ENCODE results near the gene TP73.

Gene TP73

DNA sequence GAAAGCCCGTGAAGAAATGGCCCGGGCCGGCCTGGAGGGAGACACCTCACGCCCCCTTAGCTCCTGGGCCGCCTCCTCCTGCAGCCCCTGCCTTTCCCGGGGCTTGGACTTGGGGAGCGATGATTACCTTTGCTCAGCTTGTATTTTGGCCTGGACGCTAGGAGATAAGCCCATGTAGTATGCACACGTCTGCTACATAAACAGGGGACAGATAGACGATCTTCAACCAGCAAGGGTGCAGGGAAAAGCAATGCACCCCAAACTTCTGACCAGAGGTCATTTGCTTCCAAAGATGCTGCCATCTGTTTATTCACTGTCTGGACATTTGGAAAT, 936 bp downstream of the TP73 start:
- no peak for DNase-seq (ENCODE audit: low read depth)

DNA sequence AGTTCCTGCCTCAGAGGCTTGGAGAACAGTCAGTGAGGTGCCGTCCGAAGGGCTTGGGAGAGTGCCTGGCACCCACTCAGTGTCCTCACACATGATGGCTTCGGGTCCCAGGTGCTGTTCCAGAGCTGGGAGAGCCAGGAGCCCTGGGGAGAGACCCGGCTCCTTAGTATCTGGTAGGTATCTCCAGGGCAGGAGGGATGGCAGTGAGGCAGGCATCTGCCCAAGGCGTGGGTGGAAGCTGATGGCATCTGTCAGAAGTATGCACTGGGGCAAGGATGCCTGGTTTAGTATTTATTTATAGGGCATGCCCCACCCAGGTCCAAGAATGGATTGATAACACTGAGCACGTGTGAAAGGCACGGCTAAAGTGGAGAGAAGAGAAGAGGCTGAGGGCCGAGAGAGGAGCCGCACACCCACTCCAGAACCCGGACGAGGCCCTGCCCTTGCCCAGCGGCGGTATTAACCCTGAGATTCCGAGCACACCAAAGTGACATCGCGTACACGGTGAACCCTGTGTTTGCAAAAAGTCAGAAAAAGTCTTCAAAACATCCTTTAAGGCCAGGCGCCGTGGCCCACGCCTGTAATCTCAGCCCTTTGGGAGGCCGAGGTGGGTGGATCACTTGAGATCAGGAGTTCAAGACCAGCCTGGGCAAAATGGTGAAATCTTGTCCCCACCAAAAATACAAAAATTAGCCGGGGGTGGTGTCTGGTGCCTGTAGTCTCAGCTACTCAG, 2.4 kb downstream of the TP73 start:
- no peak for DNase-seq (ENCODE audit: low read depth)

DNA sequence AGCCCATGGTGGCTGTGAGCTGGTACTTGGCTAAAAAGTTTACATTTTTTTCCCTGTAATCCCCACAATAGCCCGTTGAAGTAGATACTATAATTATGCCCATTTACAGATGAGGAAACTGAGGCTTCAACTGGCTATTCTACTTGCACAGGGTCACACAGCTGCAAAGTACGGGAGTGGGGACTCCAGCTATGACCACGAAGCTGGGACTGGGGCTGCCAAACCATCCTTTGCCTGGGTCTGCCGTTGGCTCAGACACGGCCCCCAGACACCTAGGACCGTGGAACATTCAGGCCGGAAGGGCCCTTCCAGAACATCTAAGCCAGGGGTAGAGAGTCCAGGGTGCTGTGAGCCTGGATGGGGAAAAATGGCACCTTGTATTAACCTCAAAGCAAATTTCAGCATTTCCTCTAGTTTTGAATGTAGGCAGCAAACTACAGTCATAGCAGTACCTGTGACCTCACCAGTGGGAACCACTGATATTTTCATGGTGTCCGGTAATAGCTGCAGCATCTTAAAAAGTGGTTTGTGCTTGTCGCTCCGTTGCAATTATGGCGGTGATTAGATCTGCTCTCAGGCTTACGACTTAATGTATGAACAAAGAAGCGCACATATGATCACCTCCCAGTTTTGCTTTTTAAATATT, 4.3 kb downstream of the TP73 start:
- no peak for DNase-seq (ENCODE audit: low read depth)

DNA sequence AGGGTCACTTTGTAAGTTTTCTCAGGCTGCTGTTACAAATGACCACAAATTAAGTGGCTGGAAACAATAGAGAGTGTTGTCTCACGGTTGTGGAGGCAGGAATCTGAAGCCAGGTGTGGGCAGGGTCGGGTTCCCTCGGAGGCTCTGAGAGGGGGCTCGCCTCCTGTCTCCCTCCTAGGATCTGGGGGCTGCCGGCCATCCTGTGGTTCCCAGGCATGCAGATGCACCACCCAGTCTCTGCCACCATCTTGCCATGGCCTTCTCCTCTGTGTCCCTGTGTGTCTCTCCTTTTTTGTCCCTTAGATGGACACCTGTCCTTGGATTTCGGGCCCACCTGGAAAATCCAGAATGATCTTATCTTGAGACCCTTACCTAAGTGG, 4.8 kb downstream of the TP73 start:
- no peak for DNase-seq (ENCODE audit: low read depth)

DNA sequence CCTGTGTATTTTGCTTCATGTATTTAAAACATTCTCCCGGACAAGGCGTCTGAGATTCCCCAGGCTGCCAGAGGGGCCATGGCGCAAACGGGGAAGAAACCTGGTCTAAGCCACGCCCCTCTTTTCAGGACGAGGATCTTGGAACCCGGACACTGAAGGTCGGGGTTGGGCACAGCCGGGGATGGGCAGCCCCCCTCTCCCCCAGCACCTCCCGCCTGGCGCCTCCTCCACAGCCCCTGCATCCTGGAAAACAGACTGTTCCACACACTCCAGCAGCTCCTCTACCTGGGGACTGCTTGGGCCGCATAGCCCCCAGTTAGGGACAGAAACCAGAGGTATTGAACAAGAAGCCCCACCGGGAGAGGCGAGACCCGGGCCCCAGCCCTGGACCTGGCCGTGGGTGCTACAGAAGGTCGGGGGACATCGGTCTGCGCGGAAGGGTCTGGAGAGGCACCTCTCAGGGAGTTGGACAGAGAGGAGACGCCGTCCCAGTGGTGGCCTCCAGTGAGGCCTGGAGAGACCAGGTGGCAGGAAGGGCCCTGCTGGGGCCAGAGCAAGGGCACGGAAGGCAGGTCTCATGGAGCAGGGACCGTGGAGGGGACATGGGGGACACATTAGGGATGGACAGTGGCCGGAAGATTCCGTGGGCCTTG, 5.4 kb downstream of the TP73 start:
- DNase-seq (ENCODE audit: low read depth), result no peak

DNA sequence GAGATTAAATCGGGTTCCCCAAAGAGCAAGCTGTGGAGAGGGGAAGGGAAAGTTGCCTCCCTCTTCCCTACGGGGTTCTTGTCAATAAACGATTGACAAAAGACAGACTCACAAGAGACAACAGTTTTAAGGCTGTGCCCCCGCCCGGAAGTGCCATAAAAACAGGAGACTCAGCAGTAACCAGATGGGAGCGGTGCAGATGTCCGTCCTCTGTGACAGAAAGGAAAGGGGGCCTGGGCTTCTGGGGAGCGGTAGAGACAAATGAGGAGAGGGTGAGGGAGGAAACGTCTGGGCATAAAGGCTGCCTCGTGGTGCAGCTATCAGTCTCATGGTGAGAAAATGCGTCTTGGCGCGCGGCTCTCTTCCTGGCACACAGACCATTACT, 5.9 kb downstream of the TP73 start:
- DNase-seq (ENCODE audit: low read depth), result no peak

DNA sequence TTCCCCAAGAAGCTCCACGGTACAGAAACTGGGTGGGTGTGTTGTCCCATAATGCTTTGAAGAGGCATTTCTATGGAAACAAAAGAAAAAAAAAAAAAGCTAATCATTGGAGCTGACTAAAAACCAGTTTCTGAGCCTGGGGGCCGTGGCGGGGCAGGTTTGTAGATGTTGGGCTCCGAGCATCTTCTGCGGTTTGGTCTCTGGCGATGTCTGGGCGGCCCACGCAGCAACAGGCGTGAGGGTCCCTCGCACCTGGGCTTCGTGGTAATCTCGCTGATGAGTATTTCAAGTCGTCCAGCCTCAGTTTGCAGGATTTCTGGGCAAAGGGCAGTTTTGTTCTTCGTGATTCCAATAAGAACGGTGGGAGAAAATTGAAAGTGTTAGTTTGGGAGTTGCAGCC, 6.8 kb downstream of the TP73 start:
- no peak for DNase-seq (ENCODE audit: low read depth)

DNA sequence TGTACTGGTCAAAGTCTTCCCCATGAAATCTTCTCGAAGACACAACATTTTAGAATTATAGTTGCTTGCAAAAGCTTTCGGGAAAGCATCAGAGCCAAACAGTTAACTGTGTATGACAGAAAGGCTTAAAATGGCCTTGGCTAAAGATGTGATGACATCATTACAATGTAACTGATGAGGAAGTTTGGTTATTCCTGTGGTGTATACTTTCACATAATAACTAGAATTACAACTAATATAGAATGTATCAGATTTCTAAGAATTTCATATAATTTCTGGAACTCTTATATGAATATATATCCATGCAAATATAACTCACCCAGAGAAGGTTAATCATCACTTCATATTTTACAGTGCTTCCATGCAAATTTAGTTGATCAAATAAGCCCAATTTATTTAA, 8.4 kb downstream of the TP73 start:
- no peak for DNase-seq (ENCODE audit: low read depth)

DNA sequence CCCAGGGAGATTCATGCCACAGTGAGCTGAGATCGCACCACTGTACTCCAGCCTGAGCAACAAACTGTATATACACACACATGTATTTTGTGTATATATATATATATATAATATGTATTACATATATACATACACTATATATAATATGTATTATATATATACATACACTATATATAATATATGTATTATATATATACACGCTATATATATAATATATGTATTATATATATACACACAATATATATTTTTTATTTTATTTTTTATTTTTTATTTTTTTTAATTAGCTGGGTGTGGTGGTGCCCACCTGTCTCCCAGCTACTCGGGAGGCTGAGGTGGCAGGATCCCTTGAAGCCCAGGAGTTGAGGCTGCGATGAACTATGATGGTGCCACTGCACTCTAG, 9.3 kb downstream of the TP73 start:
- DNase-seq (ENCODE audit: low read depth), result no peak

DNA sequence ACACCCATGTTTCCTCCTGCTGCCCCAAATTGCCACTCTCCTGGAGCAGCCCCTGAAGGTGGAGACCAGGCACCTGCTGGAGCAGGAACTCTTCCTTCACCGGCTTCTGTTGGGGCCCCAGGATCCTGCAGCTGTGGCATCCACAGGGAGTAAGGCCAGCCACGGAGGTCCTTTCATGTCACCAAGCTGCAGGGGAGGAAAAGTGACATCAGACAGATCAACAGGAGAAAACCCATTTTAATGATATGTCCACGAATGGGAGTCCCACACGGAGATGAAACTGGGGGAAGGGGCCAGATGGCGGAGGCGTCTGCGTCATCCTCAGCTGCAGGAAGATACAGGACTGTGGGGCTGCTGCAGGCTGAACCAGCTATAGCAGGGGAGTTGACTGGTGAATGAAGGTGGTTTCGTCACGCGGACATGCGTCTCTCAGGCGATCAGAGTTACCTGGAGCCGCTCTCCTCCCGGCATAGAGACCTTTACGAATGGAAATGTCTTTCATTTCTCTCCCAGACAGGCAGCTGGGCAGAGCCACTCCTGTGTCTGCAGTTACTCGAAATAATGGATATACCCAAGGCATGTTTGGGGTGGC, 9.9 kb downstream of the TP73 start:
- no peak for DNase-seq (ENCODE audit: low read depth)

DNA sequence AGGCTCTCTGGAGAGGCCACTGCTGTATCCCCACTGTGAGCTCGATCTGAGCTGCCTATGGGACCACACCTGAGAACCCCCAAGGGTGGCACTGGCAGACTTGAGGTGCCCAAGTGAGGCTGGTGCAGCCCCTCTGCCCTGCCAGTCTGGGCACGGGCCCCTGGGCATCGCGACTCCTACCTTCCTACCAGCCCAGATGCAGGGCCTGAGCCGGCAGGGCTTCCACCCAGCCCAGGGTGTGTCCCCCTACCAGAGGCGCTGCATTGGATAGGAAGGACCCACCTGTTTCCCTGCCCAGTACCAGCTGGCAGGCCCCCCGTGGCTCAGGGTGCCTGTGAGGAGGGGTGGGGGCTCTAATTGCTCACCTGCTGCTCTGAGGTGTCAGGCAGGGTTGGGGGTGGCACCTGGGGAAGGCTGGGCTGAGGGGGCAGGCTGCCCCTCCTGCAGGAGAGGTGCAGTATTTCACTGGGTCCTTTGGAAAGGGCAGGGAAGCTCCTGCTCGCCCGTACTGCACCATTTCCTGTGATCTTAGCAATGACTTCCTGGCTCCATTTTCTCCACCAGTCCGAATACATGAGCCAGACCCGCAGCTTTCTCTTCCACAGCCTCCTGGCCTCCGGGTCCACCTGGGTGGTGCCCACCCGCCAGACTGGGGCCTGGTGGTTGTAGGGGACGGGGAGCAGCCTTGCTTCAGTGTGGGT, 11.8 kb downstream of the TP73 start:
- no peak for DNase-seq (ENCODE audit: low read depth)

DNA sequence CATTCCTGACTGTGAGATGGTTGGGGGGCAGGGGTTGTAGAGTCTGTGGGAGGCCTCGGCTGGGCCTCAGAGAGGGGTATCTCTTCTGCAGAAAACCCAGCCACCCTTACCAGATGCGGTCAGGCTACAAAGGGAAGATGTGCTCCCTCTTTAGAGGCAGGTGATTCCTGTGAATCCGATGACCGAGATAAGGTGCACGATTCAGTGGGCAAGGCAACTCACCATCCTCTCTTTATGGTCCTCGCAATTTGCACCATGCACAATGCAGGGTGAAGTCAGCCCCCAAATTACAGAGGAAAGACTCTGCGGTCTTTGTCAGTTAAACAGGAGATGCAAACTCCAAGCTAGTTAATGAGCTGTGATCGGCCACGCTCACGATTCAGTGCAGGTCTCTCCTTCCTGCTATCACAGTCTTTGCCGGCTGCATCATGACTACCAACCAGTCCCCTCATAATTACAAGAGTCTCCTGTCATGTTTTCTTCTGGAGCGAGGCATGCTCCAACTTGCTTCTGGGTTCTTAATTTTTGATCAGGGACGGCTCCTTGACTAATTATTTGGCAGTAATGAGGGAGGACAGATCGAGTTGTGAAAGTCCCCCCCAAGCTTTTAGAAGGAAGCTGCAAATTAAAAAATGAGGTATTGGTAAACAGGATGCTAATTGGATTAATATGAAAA, 12.5 kb downstream of the TP73 start:
- DNase-seq (ENCODE audit: low read depth), result no peak

DNA sequence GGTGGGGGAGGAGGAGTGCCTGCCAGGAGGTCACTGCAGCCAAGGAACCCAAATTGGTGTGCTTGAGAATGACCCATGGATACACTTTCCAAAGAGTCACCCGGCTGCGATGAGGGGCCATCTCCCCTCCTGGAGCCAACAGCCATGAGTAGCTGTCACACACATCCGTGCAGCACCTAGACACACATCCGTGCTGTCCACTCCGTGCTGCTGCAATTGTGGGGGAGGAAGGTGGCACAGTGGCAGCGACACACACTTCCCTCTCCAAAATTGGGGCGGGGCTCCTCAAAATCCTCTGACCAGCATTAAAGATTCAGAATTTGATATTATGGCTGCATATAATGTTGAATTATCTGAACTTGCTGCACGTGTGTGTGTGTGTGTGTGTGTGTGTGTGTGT, 15.8 kb downstream of the TP73 start:
- no peak for DNase-seq (ENCODE audit: low read depth)

DNA sequence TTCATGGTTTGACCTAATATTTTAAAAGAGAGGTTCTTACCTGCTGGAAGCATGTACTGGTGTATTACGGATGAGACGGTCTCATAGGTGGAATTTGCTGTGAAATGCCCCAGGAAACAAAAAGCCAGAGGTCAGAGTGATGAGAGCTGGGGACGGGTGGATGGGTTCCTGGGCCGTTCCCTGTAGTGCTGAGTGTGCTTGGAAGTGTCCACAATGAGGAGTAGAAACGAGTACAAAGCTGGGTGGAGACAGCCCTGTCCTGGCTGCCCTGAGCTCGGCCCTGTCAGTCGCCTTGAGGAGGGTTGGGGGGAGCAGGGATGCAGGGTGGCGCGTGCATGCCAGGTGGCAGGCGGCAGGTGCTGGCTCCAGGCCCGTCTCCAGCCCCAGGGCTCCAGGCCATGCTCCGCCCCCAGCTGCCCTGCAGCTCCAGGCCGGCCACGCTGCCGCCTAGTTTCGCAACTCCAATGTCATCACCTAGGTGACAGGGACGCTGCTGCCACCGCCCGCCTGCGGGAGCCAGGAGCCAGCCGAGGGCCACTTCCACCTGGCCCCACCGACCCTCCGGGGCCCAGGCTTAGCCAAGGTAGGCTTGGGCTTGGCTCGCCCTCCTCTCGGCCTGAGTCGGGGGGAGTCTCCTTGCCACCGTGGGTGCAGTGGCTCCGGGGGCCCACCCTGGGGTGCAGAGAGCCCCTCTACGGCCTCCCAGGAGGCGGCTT, 16.4 kb downstream of the TP73 start:
- DNase-seq (ENCODE audit: low read depth), result no peak

DNA sequence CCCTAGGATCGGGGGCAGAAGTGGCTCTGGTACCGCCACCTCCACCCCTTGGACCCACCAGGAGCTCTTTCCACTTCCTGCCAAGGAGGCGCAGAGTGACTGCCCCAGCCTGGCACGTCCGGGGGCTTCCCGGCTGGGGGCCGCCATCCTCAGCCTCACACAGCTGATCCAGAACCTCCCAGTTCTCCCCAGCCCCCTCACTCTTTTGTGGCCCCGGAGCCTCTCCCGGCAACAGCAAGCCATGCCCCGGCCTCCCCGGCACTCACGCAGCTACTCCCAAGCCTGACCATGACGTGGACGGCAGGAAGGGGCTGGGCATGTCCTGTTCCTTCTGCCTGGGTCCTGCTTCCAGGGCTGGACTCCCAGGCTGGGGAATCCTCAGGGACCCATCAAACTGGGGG, 17.1 kb downstream of the TP73 start:
- no peak for DNase-seq (ENCODE audit: low read depth)

DNA sequence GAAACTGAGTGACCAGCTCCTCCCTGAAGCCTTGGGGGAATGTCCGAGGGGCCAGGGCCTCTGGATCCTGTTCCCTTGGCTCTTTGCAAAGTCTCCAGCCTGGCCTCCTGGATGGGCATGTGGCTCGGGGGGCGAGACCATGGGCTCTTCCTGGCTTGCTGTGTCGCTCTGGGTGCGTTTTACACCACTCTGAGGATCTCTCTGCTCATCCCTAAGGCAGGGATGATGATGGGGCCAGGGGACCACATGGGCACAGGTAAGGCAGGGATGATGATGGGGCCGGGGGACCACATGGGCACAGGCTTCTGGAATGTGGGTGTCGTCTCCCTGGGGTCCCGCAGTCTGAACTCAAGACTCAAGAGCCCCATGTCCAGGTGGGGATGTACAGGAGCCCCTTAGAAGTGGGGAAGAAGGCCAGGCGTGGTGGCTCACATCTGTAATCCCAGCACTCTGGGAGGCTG, 17.7 kb downstream of the TP73 start:
- DNase-seq (ENCODE audit: low read depth), result no peak

DNA sequence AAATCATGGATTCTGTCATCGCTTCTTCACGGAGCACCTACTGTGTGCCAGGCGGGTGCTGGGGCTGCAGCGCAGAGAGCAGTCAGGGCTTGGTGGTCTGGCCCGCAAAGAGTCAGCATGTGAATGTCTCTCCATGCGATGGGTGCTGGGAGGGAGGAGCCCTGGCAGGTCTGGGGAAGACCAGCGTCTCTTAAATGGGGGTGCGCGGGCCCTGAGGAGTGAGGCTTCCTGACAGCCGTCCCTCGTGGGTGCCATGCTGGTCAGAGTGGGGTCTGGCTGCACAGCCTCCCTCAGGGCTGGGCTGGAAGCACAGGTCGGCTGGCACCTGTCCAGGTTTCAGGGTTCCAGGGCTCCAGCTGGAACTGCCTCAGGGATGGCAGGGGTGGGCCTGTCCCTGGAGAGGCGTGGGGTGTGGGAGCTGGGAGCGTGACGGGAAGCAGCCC, 18.5 kb downstream of the TP73 start:
- DNase-seq (ENCODE audit: low read depth), result no peak

DNA sequence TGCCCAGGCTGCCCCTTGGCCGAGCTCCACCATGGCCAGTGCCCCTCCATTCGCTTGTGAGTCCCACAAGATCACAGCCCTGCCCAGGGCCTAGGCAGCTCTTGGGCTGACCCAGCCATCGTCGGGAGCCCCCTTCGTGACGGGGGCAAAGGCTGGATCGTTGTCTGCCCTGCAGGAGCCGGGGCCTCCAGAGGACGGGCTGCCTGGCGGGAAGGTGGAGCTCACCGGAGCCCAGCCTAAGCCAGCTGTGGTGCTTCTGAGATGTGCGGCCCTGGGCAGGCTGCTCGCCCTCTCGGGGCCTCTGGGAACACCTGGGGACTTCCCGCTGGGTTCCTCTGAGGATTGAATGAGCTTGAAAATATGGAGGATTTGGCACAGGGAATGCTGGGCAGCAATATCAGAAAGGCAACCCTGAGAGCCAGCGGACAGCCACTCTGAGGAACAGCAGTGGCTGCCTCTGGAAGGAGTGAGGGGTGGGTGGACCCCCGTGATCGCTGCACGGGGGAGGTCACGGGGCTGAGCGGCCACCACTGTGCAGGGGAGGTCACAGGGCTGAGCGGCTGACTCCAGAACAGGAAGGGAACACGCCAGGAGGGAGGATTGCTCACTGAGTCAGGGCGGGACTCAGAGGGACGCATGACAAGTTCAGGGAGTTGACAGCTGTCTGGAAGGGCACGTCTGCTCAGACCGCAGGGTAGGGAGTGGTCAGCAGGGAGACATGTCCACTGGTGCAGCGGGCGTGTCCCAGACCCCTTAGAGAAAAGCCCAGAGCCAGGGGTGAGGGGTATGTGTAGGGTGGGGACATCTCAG, 19.3 kb downstream of the TP73 start:
- no peak for DNase-seq (ENCODE audit: low read depth)

DNA sequence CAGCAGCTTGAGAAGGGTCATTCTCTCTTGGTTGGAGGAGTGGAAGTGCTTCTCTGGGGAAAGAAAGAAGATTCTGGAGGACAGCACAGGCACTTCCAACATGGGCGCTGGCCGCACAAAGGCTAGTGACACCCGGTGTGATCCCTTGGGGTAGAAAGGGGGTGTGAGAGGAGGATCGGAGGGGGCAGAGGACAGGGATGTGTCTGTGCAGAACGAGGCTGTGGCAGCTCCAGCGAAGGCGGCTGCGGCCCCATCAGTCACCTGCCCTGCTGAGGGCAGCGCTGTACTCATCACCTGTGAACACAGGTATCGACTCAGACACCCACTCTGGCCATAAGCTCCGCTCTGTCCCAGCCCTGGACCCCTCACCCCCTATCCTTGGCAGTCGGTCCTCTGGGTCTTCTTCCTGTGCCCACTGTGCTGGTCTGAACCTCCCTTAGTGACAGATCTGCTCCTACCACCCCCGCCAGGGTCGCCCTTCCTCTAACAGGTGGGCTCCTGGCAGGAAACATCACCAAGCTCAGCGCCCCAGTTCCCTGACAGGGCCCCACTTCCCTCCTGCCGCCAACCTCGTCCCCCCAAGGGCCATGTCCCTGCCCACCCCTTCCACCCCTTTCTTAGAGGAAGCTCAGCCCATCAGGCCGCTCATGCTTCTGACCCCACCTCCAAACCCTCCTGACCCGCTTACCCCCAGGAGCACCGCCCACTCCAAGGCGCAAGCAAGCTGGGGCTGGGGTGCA, 20.1 kb downstream of the TP73 start:
- DNase-seq (ENCODE audit: low read depth), result no peak

DNA sequence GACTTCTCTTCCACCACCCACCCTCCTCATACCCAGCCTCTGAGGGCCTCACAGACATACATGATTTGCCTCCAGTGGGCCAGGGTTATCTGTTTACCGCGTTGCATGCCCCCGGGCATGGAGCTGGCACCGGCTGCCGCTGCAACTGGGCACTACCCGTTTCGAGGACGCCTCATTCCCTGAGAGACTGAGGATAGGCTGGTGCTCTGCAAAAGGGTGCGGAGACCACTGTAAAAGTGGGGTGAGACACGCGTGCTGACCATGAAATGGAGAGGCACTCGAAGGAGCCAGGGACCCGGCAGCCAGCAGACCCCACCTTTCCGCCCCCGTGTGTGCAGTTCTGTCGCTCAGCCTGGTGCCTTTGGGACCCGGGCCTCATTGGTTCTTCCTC, 20.6 kb downstream of the TP73 start:
- DNase-seq (ENCODE audit: low read depth), result no peak

Data from HS-5 (cell line).